ENCODE data around the gene WDR6.

Gene WDR6

DNA sequence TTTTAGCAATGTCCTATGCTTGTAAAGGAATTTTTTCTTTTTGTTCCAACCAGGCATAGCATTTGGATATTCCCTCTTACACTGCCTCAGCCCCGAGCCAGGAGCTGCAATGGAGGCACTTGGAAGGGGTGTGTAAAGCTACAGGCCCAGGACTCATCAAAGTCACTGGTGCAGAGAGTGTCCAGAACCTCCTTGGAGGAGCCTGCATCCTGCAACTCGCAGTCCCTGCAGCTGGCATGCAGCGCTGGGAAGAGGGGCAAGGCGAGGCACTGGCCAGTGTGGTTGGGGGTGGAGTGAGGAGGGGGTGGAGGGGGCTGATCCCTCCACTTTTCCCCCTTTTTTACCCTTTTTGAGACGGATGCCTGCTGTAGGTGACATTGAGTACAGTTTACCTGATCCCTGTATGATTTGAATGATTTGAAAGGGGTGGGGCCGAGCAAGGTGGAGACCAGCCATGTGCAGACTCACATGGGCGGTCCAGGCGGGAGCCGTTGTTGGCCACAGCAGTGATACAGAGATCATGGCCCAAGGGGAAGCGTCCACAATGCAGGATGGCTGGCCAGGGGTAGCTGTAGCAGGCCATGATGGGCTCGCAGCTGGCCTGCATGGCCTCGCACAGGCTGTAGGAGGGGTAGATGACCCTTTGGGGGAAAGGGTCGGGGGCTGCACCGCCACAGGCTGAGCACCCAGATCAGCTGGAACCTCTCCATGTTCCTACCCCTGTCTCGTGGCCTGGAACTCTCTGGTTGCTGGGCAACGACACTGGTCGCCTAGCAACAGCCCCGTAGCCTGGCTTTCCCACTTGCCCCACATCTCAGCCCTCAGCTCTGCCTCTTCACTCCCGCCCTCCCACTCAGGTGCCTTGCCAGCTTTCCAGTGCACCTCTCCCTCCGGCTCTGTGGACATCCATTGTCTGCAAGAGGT, 9.2 kb upstream of the WDR6 start:
- no peak for DNase-seq (ENCODE audit: low spot score)
- Histone ChIP-seq H3K9me3 (replicated peaks in 1 of 2; ENCODE audit: control insufficient read depth in 2 of 2, insufficient read depth in 1 of 2, low read depth in 1 of 2, low read length in 2 of 2) (no peaks in the 10 kb centered on the region), H2AK5ac (ENCODE audit: low read depth, low read length) (peak overlapping the region; percentile 64), H2BK15ac (ENCODE audit: low read length) (no peak overlapping the region), H3K27me3 (ENCODE audit: control insufficient read depth in 3 of 3, insufficient read depth in 3 of 3, low read depth in 1 of 3, low read length in 3 of 3) (no peaks in the 10 kb centered on the region), H2BK120ac (ENCODE audit: low read depth, low read length) (no peak overlapping the region), H2BK12ac (ENCODE audit: low read length) (no peak overlapping the region), H4K91ac (ENCODE audit: low read depth, low read length, poor library complexity) (no peak overlapping the region), H2BK5ac (ENCODE audit: low read length) (no peak overlapping the region), H3K4me3 (ENCODE audit: low read length in 2 of 2) (no peak overlapping the region), H3K4ac (ENCODE audit: low read length) (no peak overlapping the region), H3K79me1 (ENCODE audit: low read depth, low read length) (no peaks in the 10 kb centered on the region), H3K4me1 (ENCODE audit: control insufficient read depth in 2 of 2, insufficient read depth in 1 of 2, low read depth in 1 of 2, low read length in 2 of 2) (peaks cover 20 to 27% of the 10 kb centered on the region in 2 donors), H3K14ac (ENCODE audit: low read length) (no peak overlapping the region), H3K36me3 (replicated peaks in 1 of 2; ENCODE audit: control insufficient read depth in 2 of 2, insufficient read depth in 2 of 2, low read length in 2 of 2) (peaks cover 4 to 22% of the 10 kb centered on the region in 2 donors), H3K9ac (ENCODE audit: low read depth, low read length, poor library complexity) (peak overlapping the region; percentile 78), H4K8ac (ENCODE audit: low read depth, low read length) (peak overlapping the region; percentile 75), H3K18ac (ENCODE audit: low read length) (peak overlapping the region; percentile 49), H3K4me2 (ENCODE audit: insufficient read depth, low read length, poor library complexity, severe bottlenecking) (no peak overlapping the region), H2AFZ (ENCODE audit: low read length) (no peak overlapping the region), H3K23ac (ENCODE audit: low read depth, low read length, poor library complexity) (peak overlapping the region; percentile 69), H3K27ac (replicated peaks; ENCODE audit: low read length) (peak overlapping the region; percentile 11)
- WGBS, 2 donors (ENCODE audit: extremely low coverage in 2 of 2, insufficient read length in 2 of 2, insufficient replicate concordance in 1 of 2), result no CpG with 5 or more reads among the region's 20 CpGs

DNA sequence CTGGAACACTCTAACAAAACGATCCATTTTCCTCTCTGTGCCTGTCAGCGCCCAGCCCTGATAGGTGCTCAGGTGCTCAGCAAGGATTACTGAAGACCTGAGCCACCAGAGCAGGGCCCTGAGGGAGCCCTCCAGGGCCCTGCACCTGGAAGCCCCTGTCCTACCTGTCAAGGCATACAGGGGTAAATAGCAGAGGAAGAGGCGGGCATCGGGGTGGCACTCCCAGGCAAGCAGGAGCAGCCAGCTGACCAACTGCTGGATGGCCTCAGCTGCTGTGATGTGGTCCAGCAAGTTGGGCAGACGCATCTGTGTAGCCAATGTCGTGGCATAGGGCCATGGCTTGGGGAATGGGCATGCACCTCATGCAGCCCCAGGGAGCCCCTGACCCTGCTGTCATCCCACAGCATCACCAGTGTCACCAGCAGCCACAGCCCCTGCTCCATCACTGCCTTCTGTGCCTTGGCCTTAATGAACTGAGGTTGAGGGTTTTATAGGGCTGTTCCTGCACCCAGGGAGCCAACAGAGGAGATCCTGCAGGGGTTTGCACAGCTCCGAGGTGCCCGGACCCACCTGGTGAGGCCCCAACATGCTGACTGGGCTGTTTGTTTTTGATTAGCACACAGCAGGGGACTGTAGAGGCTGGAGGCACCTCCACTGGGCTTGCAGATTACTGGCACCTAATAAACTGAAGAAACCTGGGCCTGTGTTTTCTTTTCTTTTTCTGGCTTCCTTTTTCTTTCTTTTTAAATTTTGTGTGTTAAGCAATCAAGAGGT, 7.9 kb upstream of the WDR6 start:
- Histone ChIP-seq H3K14ac (ENCODE audit: low read length) (no peak overlapping the region), H3K4ac (ENCODE audit: low read length) (no peak overlapping the region), H3K36me3 (replicated peaks in 1 of 2; ENCODE audit: control insufficient read depth in 2 of 2, insufficient read depth in 2 of 2, low read length in 2 of 2) (peaks cover 4 to 17% of the 10 kb centered on the region in 2 donors), H4K8ac (ENCODE audit: low read depth, low read length) (no peak overlapping the region), H3K18ac (ENCODE audit: low read length) (no peak overlapping the region), H3K79me1 (ENCODE audit: low read depth, low read length) (no peaks in the 10 kb centered on the region), H3K27ac (replicated peaks; ENCODE audit: low read length) (no peak overlapping the region), H2BK15ac (ENCODE audit: low read length) (no peak overlapping the region), H2AK5ac (ENCODE audit: low read depth, low read length) (peak overlapping the region; percentile 31), H3K9ac (ENCODE audit: low read depth, low read length, poor library complexity) (no peak overlapping the region), H3K4me1 (ENCODE audit: control insufficient read depth in 2 of 2, insufficient read depth in 1 of 2, low read depth in 1 of 2, low read length in 2 of 2) (peaks cover 22 to 27% of the 10 kb centered on the region in 2 donors), H3K9me3 (replicated peaks in 1 of 2; ENCODE audit: control insufficient read depth in 2 of 2, insufficient read depth in 1 of 2, low read depth in 1 of 2, low read length in 2 of 2) (no peaks in the 10 kb centered on the region), H3K4me3 (ENCODE audit: low read length in 2 of 2) (no peak overlapping the region), H3K23ac (ENCODE audit: low read depth, low read length, poor library complexity) (peak overlapping the region; percentile 57), H2BK12ac (ENCODE audit: low read length) (no peak overlapping the region), H3K27me3 (ENCODE audit: control insufficient read depth in 3 of 3, insufficient read depth in 3 of 3, low read depth in 1 of 3, low read length in 3 of 3) (no peaks in the 10 kb centered on the region), H4K91ac (ENCODE audit: low read depth, low read length, poor library complexity) (no peak overlapping the region), H2BK5ac (ENCODE audit: low read length) (no peak overlapping the region), H3K4me2 (ENCODE audit: insufficient read depth, low read length, poor library complexity, severe bottlenecking) (no peak overlapping the region), H2AFZ (ENCODE audit: low read length) (no peak overlapping the region), H2BK120ac (ENCODE audit: low read depth, low read length) (no peak overlapping the region)
- no peak for DNase-seq (ENCODE audit: low spot score)
- no CpG with 5 or more reads among the region's 8 CpGs for WGBS, 2 donors (ENCODE audit: extremely low coverage in 2 of 2, insufficient read length in 2 of 2, insufficient replicate concordance in 1 of 2)

DNA sequence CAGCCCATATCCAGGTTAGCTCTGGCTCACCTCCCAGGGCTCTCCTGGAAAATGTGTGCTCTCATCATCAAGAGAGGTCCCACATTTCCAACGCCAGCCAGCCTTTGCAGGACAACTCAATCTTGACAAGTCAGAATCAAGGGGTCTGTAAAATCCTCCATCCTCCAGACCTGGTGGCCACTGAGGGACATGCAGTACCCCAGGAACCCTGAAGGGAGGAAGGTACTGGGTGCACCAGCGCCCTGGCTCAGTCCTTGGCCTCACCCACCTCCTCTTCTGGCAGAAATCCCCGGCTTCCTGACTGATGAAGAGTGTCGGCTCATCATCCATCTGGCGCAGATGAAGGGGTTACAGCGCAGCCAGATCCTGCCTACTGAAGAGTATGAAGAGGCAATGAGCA, 6.0 kb upstream of the WDR6 start:
- peak overlapping the region in 1 of 2 donors; percentile 1 for H3K4me3 ChIP-seq (ENCODE audit: low read length in 2 of 2)
- H2BK5ac ChIP-seq (ENCODE audit: low read length), result peak overlapping the region; percentile 84
- no peak overlapping the region for H4K8ac ChIP-seq (ENCODE audit: low read depth, low read length)
- H3K14ac ChIP-seq (ENCODE audit: low read length), result no peak overlapping the region
- H4K91ac ChIP-seq (ENCODE audit: low read depth, low read length, poor library complexity), result no peak overlapping the region
- no peaks in the 10 kb centered on the region for H3K9me3 ChIP-seq (replicated peaks in 1 of 2; ENCODE audit: control insufficient read depth in 2 of 2, insufficient read depth in 1 of 2, low read depth in 1 of 2, low read length in 2 of 2)
- peaks cover 4% of the 10 kb centered on the region for H3K79me1 ChIP-seq (ENCODE audit: low read depth, low read length)
- WGBS, 2 donors (ENCODE audit: extremely low coverage in 2 of 2, insufficient read length in 2 of 2, insufficient replicate concordance in 1 of 2), result no CpG with 5 or more reads among the region's 6 CpGs
- H3K36me3 ChIP-seq (replicated peaks in 1 of 2; ENCODE audit: control insufficient read depth in 2 of 2, insufficient read depth in 2 of 2, low read length in 2 of 2), result peaks cover 5 to 9% of the 10 kb centered on the region in 2 donors
- H3K4me1 ChIP-seq (ENCODE audit: control insufficient read depth in 2 of 2, insufficient read depth in 1 of 2, low read depth in 1 of 2, low read length in 2 of 2), result peaks cover 22 to 31% of the 10 kb centered on the region in 2 donors
- H3K18ac ChIP-seq (ENCODE audit: low read length), result no peak overlapping the region
- no peak for DNase-seq (ENCODE audit: low spot score)
- H2AK5ac ChIP-seq (ENCODE audit: low read depth, low read length), result no peak overlapping the region
- peak overlapping the region; percentile 59 for H3K23ac ChIP-seq (ENCODE audit: low read depth, low read length, poor library complexity)
- H2BK120ac ChIP-seq (ENCODE audit: low read depth, low read length), result no peak overlapping the region
- H3K27me3 ChIP-seq (ENCODE audit: control insufficient read depth in 3 of 3, insufficient read depth in 3 of 3, low read depth in 1 of 3, low read length in 3 of 3), result no peaks in the 10 kb centered on the region
- H2BK15ac ChIP-seq (ENCODE audit: low read length), result no peak overlapping the region
- no peak overlapping the region for H3K4me2 ChIP-seq (ENCODE audit: insufficient read depth, low read length, poor library complexity, severe bottlenecking)
- no peak overlapping the region for H2BK12ac ChIP-seq (ENCODE audit: low read length)
- H3K9ac ChIP-seq (ENCODE audit: low read depth, low read length, poor library complexity), result peak overlapping the region; percentile 12
- no peak overlapping the region for H3K27ac ChIP-seq (replicated peaks; ENCODE audit: low read length)
- no peak overlapping the region for H3K4ac ChIP-seq (ENCODE audit: low read length)
- H2AFZ ChIP-seq (ENCODE audit: low read length), result no peak overlapping the region
